ENCODE results near the gene PAX8.

DNA sequence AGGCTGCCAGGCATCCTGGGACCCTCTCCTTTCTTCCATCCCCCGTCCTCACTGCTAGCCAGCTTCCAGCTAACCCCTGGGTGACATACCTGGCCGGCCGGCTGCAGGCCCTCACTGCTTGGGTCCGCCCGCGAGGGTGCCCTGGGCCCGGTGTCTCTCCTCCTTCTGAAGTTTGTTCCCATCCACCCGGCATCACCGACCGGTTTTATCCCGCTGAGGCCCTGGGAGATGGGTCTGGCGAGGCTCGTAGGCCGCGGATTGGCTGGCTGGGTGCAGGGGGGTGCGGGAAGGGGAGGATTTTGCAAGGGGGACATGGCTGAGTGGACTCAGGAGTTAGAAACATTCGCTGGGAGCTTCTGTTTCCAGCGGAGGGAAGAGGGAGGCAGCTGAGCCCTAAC is at the start of gene PAX8:
- TF ChIP-seq POLR2A (IDR thresholded peaks at IDR 0.05), result no peak
- TF ChIP-seq CTCF (IDR thresholded peaks at IDR 0.05), result no peak

Measured in lower leg skin (tissue), 3 donors.